ENCODE measurements around the gene TRIM8. TPM values are rescaled to one million over a fixed set of nuclear protein-coding genes. Genes with fewer than 3 reads are reported as not detected.

The TRIM8 gene
- total and polyA plus RNA-seq, 9 of the 15 experiments (the other 6 are each of a cell fraction or from before 2014, with no cell fraction given): 1.7 to 26.0 (median 9.1) TPM

DNA sequence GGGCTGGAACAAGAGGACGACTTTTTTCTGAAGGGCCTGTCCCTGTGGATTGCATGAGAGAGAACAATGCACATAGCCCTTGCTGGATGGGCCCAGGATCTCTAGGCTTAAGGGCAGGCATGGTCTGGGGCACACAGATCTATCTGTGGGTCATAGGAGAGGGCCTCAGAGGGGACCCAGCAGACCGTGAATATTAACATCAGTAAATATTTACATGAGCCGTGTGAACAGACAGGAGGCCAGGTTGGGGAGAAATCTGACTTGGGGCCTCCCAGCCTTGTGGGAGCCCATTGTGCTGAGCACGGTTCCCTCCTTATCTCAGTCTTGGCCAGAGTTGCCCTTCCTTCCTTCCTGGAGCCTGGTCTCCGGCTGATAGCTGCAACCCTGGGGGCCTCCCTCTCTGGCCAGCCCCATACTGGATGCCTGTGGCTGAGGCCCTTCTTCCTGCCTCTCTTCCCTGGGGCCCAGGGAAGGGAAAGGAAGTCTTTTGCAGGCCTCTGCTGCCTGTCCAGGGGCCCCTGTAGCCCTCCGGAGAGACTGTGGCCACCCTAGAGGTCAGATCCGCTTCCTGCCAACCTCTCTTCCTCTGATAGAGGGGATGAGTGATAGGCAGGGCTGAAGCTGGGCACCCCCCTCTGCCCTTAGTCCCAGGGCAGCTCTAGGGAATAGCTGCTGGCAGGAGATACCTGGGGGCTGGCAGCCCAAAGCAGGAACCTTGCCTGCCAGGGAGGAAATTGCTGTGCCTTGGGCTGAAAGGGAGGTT, 44.5 kb upstream of the TRIM8 start (continued):
- TF ChIP-seq KAT2B (IDR thresholded peaks at IDR 0.05; ENCODE audit: low read depth, low read length) (no peak), ESRRB (CRISPR knock-in tag; IDR thresholded peaks at IDR 0.05; ENCODE audit: borderline replicate concordance) (no peak), ZNF436 (CRISPR knock-in tag; IDR thresholded peaks at IDR 0.05) (no peak), FUS (optimal IDR thresholded peaks at IDR 0.05; ENCODE audit: low read depth, low read length) (no peak), EP300 (IDR thresholded peaks at IDR 0.05; ENCODE audit: low read length) (peak; percentile 88), KLF13 (tag; IDR thresholded peaks at IDR 0.05; ENCODE audit: borderline replicate concordance, low read depth) (no peak), THRAP3 (IDR thresholded peaks at IDR 0.05; ENCODE audit: borderline replicate concordance) (no peak), ZKSCAN8 (CRISPR knock-in tag; IDR thresholded peaks at IDR 0.05) (peak; percentile 71; the same call in 1 of the 2 replicates), MTA2 (IDR thresholded peaks at IDR 0.05; ENCODE audit: low read depth) (peak; percentile 53), ZNF785 (CRISPR knock-in tag; IDR thresholded peaks at IDR 0.05) (no peak), HOXB6 (CRISPR knock-in tag; IDR thresholded peaks at IDR 0.05; ENCODE audit: borderline replicate concordance) (no peak), CEBPB (tag; IDR thresholded peaks at IDR 0.05) (no peak), ARHGAP35 (IDR thresholded peaks at IDR 0.05; ENCODE audit: partially characterized antibody) (no peak), CREB1 (IDR thresholded peaks at IDR 0.05) (no peak), CREB1 (CRISPR knock-in tag; IDR thresholded peaks at IDR 0.05) (no peak), STAT5A (IDR thresholded peaks at IDR 0.05; ENCODE audit: borderline replicate concordance, low read length) (peak; percentile 53; the same call in 1 of the 2 replicates), ZNF224 (CRISPR knock-in tag; IDR thresholded peaks at IDR 0.05) (no peak), SAP30 (IDR thresholded peaks at IDR 0.05; ENCODE audit: borderline replicate concordance, insufficient read depth, low read depth, low read length, poor library complexity, severe bottlenecking) (no peak)
- TF ChIP-seq, protein P1, sequence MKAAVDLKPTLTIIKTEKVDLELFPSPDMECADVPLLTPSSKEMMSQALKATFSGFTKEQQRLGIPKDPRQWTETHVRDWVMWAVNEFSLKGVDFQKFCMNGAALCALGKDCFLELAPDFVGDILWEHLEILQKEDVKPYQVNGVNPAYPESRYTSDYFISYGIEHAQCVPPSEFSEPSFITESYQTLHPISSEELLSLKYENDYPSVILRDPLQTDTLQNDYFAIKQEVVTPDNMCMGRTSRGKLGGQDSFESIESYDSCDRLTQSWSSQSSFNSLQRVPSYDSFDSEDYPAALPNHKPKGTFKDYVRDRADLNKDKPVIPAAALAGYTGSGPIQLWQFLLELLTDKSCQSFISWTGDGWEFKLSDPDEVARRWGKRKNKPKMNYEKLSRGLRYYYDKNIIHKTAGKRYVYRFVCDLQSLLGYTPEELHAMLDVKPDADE (conservative IDR thresholded peaks at IDR 0.05; ENCODE audit: control insufficient read depth, low read depth, low read length): no peak
- TF ChIP-seq, protein P2, sequence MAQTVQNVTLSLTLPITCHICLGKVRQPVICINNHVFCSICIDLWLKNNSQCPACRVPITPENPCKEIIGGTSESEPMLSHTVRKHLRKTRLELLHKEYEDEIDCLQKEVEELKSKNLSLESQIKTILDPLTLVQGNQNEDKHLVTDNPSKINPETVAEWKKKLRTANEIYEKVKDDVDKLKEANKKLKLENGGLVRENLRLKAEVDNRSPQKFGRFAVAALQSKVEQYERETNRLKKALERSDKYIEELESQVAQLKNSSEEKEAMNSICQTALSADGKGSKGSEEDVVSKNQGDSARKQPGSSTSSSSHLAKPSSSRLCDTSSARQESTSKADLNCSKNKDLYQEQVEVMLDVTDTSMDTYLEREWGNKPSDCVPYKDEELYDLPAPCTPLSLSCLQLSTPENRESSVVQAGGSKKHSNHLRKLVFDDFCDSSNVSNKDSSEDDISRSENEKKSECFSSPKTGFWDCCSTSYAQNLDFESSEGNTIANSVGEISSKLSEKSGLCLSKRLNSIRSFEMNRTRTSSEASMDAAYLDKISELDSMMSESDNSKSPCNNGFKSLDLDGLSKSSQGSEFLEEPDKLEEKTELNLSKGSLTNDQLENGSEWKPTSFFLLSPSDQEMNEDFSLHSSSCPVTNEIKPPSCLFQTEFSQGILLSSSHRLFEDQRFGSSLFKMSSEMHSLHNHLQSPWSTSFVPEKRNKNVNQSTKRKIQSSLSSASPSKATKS (CRISPR knock-in tag; IDR thresholded peaks at IDR 0.05): no peak
- TF ChIP-seq, protein P3, sequence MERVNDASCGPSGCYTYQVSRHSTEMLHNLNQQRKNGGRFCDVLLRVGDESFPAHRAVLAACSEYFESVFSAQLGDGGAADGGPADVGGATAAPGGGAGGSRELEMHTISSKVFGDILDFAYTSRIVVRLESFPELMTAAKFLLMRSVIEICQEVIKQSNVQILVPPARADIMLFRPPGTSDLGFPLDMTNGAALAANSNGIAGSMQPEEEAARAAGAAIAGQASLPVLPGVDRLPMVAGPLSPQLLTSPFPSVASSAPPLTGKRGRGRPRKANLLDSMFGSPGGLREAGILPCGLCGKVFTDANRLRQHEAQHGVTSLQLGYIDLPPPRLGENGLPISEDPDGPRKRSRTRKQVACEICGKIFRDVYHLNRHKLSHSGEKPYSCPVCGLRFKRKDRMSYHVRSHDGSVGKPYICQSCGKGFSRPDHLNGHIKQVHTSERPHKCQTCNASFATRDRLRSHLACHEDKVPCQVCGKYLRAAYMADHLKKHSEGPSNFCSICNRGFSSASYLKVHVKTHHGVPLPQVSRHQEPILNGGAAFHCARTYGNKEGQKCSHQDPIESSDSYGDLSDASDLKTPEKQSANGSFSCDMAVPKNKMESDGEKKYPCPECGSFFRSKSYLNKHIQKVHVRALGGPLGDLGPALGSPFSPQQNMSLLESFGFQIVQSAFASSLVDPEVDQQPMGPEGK (CRISPR knock-in tag; IDR thresholded peaks at IDR 0.05; ENCODE audit: borderline replicate concordance): no peak
- TF ChIP-seq, protein P4, sequence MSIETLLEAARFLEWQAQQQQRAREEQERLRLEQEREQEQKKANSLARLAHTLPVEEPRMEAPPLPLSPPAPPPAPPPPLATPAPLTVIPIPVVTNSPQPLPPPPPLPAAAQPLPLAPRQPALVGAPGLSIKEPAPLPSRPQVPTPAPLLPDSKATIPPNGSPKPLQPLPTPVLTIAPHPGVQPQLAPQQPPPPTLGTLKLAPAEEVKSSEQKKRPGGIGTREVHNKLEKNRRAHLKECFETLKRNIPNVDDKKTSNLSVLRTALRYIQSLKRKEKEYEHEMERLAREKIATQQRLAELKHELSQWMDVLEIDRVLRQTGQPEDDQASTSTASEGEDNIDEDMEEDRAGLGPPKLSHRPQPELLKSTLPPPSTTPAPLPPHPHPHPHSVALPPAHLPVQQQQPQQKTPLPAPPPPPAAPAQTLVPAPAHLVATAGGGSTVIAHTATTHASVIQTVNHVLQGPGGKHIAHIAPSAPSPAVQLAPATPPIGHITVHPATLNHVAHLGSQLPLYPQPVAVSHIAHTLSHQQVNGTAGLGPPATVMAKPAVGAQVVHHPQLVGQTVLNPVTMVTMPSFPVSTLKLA (conservative IDR thresholded peaks at IDR 0.05): peak in 1 of 2 experiments; percentile 53; a peak in 1 of 4 replicates
